GM23338 (cell line): ENCODE data around the gene MED20.

Experiments
- ETS1 ChIP-seq: IDR thresholded peaks from 2 replicates; pipeline ENCODE4 v1.6.1; 2016; ENCODE audit warnings: antibody characterized with exemption
- EZH2 ChIP-seq: fragments of 200-600 bp; sonication (generic); IDR thresholded peaks from one replicate; pipeline ENCODE4 v1.8.0; 2017; ENCODE audit warnings: antibody characterized with exemption, mild to moderate bottlenecking, low read depth; ENCODE audit not compliant: unreplicated experiment
- JUNB ChIP-seq: IDR thresholded peaks from one replicate; pipeline ENCODE4 v1.6.1; 2016; ENCODE audit warnings: antibody characterized with exemption; ENCODE audit not compliant: unreplicated experiment
- POLR2AphosphoS5 ChIP-seq: IDR thresholded peaks from 2 replicates; pipeline ENCODE4 v1.6.1; 2016; ENCODE audit warnings: antibody characterized with exemption, low read depth
- STAT1 ChIP-seq: IDR thresholded peaks from one replicate; pipeline ENCODE4 v1.6.1; 2016; ENCODE audit warnings: antibody characterized with exemption; ENCODE audit not compliant: unreplicated experiment
- TF ChIP-seq, protein P1 (sequence below), 2 experiments: fragments of 200-600 bp in 1 of 2; sonication (generic) in 1 of 2; conservative IDR thresholded peaks; 2 replicates each; pipeline versions ENCODE4 v1.5.1 to v1.6.1; 2016 to 2017; ENCODE audit warnings: antibody characterized with exemption in 2 of 2, low read depth in 2 of 2, mild to moderate bottlenecking in 2 of 2, moderate library complexity in 1 of 2

GRCh38 chr6:41900861-41901260 lies 20.1 kb downstream of the MED20 start:
- TF ChIP-seq, protein P1, sequence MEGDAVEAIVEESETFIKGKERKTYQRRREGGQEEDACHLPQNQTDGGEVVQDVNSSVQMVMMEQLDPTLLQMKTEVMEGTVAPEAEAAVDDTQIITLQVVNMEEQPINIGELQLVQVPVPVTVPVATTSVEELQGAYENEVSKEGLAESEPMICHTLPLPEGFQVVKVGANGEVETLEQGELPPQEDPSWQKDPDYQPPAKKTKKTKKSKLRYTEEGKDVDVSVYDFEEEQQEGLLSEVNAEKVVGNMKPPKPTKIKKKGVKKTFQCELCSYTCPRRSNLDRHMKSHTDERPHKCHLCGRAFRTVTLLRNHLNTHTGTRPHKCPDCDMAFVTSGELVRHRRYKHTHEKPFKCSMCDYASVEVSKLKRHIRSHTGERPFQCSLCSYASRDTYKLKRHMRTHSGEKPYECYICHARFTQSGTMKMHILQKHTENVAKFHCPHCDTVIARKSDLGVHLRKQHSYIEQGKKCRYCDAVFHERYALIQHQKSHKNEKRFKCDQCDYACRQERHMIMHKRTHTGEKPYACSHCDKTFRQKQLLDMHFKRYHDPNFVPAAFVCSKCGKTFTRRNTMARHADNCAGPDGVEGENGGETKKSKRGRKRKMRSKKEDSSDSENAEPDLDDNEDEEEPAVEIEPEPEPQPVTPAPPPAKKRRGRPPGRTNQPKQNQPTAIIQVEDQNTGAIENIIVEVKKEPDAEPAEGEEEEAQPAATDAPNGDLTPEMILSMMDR (conservative IDR thresholded peaks at IDR 0.05; ENCODE audit: low read depth in 2 of 2): no peak
- TF ChIP-seq JUNB (no peak), POLR2AphosphoS5 (no peak), EZH2 (no peak), ETS1 (no peak), STAT1 (no peak)
